Endothelial cell of umbilical vein (primary cell): ENCODE results near the gene SOCS4. TPM values are rescaled to one million over a fixed set of nuclear protein-coding genes. Genes with fewer than 3 reads are reported as not detected.

ENCODE experiments used
- BruUV-seq: library from RNA; stranded (reverse); fragments of 400-500 nt; replicated peaks from 2 replicates; lab custom pipeline; 2021; lab: Mats Ljungman, UMichigan
- CTCF ChIA-PET: fragments of 300-600, 350-600 bp; sonication (Branson Sonifier 250); formaldehyde crosslinking; loops from one replicate; lab custom pipeline; 2021; ENCODE audit warnings: antibody characterized with exemption, inconsistent platforms; lab: Charles Lee
- POLR2A ChIA-PET: fragments of 300-600, 350-600 bp; sonication (Branson Sonifier 250); formaldehyde crosslinking; loops from one replicate; lab custom pipeline; 2021; ENCODE audit warnings: antibody characterized with exemption, inconsistent platforms; lab: Charles Lee
- DNase-seq: peaks from one replicate; pipeline ENCODE4 v3.0.0-alpha.2; 2011; ENCODE audit warnings: low read depth, low spot score
- FAIRE-seq: peaks from 2 replicates; lab custom pipeline; 2011; peaks lifted over from hg19 to GRCh38; lab: Jason Lieb, UNC
- H2AFZ ChIP-seq: 2 replicates; pipeline ENCODE4 v1.6.0; 2012; ENCODE audit warnings: low read depth, low read length, control low read depth, inconsistent platforms
- H3K27ac ChIP-seq: 2 replicates; pipeline ENCODE4 v1.5.1; 2011; ENCODE audit warnings: low read depth, mild to moderate bottlenecking, control low read depth, low read length, moderate library complexity; ENCODE audit not compliant: insufficient read depth
- H3K27me3 ChIP-seq, 2 experiments: 2 replicates each; pipeline versions ENCODE4 v1.6.0 to v1.6.1; 2011; ENCODE audit warnings: low read length in 2 of 2, mixed read lengths in 1 of 2; ENCODE audit not compliant: control insufficient read depth in 2 of 2, insufficient read depth in 2 of 2
- H3K36me3 ChIP-seq, 2 experiments: 2 replicates in 1 of 2; 3 replicates in 1 of 2; pipeline ENCODE4 v1.5.1; 2011; ENCODE audit warnings: low read length in 2 of 2, mild to moderate bottlenecking in 1 of 2, moderate library complexity in 1 of 2; ENCODE audit not compliant: control insufficient read depth in 2 of 2, insufficient read depth in 2 of 2; ENCODE audit errors: extremely low read depth in 1 of 2
- H3K4me1 ChIP-seq: 3 replicates; pipeline ENCODE4 v1.5.1; 2011; ENCODE audit warnings: mild to moderate bottlenecking, low read length; ENCODE audit not compliant: control insufficient read depth, insufficient read depth; ENCODE audit errors: extremely low read depth
- H3K4me2 ChIP-seq: 2 replicates; pipeline ENCODE4 v1.6.1; 2011; ENCODE audit warnings: low read length, control low read depth, mixed read lengths; ENCODE audit not compliant: insufficient read depth
- H3K4me3 ChIP-seq, 3 experiments: fragments of 200-600 bp in 1 of 3; sonication (generic), shearing (Covaris generic) in 1 of 3; replicated peaks in 1 of 3; 2 replicates each; pipeline ENCODE4 v1.5.1; 2011 to 2016; ENCODE audit warnings: control low read depth in 3 of 3, low read length in 3 of 3, mild to moderate bottlenecking in 2 of 3, inconsistent platforms in 1 of 3, low read depth in 1 of 3, moderate library complexity in 1 of 3; ENCODE audit not compliant: insufficient read depth in 1 of 3
- H3K79me2 ChIP-seq: 2 replicates; pipeline ENCODE4 v1.6.0; 2012; ENCODE audit warnings: low read length, inconsistent platforms; ENCODE audit not compliant: control insufficient read depth, insufficient read depth
- H3K9ac ChIP-seq: replicated peaks from 2 replicates; pipeline ENCODE3; 2011; ENCODE audit warnings: low read length, control low read depth; ENCODE audit not compliant: insufficient read depth; ENCODE audit errors: extremely low read depth
- H3K9me1 ChIP-seq: replicated peaks from 3 replicates; pipeline ENCODE4 v1.6.0; 2011; ENCODE audit warnings: mild to moderate bottlenecking, low read length; ENCODE audit not compliant: control insufficient read depth, insufficient read depth; ENCODE audit errors: extremely low read depth
- H3K9me3 ChIP-seq: replicated peaks from 2 replicates; pipeline ENCODE4 v1.5.1; 2012; ENCODE audit warnings: low read length, inconsistent platforms; ENCODE audit not compliant: control insufficient read depth, insufficient read depth
- H4K20me1 ChIP-seq: replicated peaks from 2 replicates; pipeline ENCODE3; 2011; ENCODE audit warnings: mild to moderate bottlenecking, low read length; ENCODE audit not compliant: control insufficient read depth, insufficient read depth; ENCODE audit errors: extremely low read depth
- EZH2 ChIP-seq: IDR thresholded peaks from 2 replicates; pipeline ENCODE4 v1.6.1; 2012; ENCODE audit warnings: borderline replicate concordance, low read depth, mild to moderate bottlenecking, moderate library complexity, low read length, inconsistent platforms; ENCODE audit not compliant: severe bottlenecking
- FOS ChIP-seq: IDR thresholded peaks from 2 replicates; pipeline ENCODE4 v1.6.1; 2011; ENCODE audit warnings: mild to moderate bottlenecking, low read length, moderate library complexity, borderline replicate concordance; ENCODE audit not compliant: insufficient read depth
- GATA2 ChIP-seq: IDR thresholded peaks from 2 replicates; pipeline ENCODE4 v1.7.0; 2011; ENCODE audit warnings: low read depth, mild to moderate bottlenecking, moderate library complexity, mixed read lengths, low read length; ENCODE audit not compliant: insufficient read length, insufficient read depth
- JUN ChIP-seq: IDR thresholded peaks from 2 replicates; pipeline ENCODE4 v1.6.1; 2011; ENCODE audit warnings: borderline replicate concordance, low read depth; ENCODE audit not compliant: insufficient read length, insufficient read depth
- MYC ChIP-seq: IDR thresholded peaks from one replicate; pipeline ENCODE4 v1.6.1; 2011; ENCODE audit warnings: mild to moderate bottlenecking, low read depth, low read length
- POLR2A ChIP-seq: IDR thresholded peaks from 2 replicates; pipeline ENCODE4 v1.6.1; 2012; ENCODE audit warnings: low read depth, mild to moderate bottlenecking, control low read depth, low read length
- POLR2AphosphoS5 ChIP-seq: IDR thresholded peaks from 2 replicates; pipeline ENCODE4 v1.6.1; 2012; ENCODE audit warnings: low read depth, mild to moderate bottlenecking, control low read depth, low read length, moderate library complexity; ENCODE audit not compliant: insufficient read depth
- dilution Hi-C: fragments of 300-500 bp; cut with MboI; formaldehyde crosslinking; loops from one replicate; pipeline ENCODE4 v1.15.0; 2019; ENCODE audit warnings: low sequenced_read_pairs; ENCODE audit not compliant: extremely low pct_ligation_motif_present
- intact Hi-C: fragments of 100-400 bp; cut with micrococcal nuclease; formaldehyde crosslinking; loops from one replicate; pipeline ENCODE4 v1.10.0; 2022
- polyA plus RNA-seq, 4 experiments: library from polyadenylated mRNA; depleted of rRNA in 3 of 4; stranded (reverse) in 3 of 4; unstranded in 1 of 4; fragments of >200 nt; gene quantifications; 2 replicates each; pipeline versions ENCODE4 v1.2.1 to v1.2.3, GENCODE V29; 2011 to 2012; ENCODE audit warnings: missing spikeins in 1 of 4
- total RNA-seq: library from RNA; stranded (reverse); gene quantifications from 2 replicates; pipeline ENCODE4 v1.2.3, GENCODE V29; 2021
- TF ChIP-seq, protein P1 (sequence below), 2 donors: IDR thresholded peaks; 1 replicate in 1 of 2; 2 replicates in 1 of 2; pipeline ENCODE4 v1.5.1; 2011; ENCODE audit warnings: low read length in 2 of 2, mild to moderate bottlenecking in 2 of 2, moderate library complexity in 2 of 2, control low read depth in 1 of 2, inconsistent platforms in 1 of 2, low read depth in 1 of 2; ENCODE audit not compliant: insufficient read depth in 1 of 2; ENCODE audit errors: extremely low read depth in 1 of 2
- TF ChIP-seq, protein P2 (sequence below): IDR thresholded peaks from 2 replicates; pipeline ENCODE4 v1.6.1; 2011; ENCODE audit not compliant: insufficient read depth, insufficient read length

SOCS4 gene
- total and polyA plus RNA-seq, 2 donors (not counting 3 experiments of a cell fraction or from before 2014, with no cell fraction given), result 6.4 to 26.7 TPM

DNA sequence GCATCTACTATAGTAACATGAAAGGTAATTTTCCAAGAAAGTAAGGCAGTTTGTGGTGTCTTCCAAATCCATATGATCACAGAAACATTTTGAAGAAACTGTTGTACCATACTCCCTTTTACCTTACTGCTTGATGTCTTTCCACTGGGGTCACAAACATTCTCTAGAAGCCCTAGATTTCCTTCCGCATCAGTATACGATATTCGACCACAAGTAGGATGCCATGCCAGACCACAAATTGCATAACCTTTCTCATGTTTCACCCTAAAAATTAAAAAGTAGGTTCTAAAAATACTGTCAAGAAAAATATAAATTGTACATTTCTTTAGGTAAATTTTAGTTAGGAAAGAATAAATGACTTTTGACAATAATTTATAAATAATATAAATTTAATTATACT lies 26.7 kb upstream of the SOCS4 start:
- Histone ChIP-seq H3K79me2 (no peaks in the 10 kb centered on the region), H3K9ac (no peak overlapping the region), H4K20me1 (no peaks in the 10 kb centered on the region), H3K4me2 (no peak overlapping the region), H3K27me3 (no peaks in the 10 kb centered on the region), H3K36me3 (peaks cover 0 to 4% of the 10 kb centered on the region in 2 experiments), H3K4me1 (peaks cover 3% of the 10 kb centered on the region), H3K9me1 (no peaks in the 10 kb centered on the region), H3K27ac (no peak overlapping the region), H3K9me3 (no peaks in the 10 kb centered on the region), H3K4me3 (no peak overlapping the region), H2AFZ (no peak overlapping the region)
- no peak for TF ChIP-seq POLR2AphosphoS5
- TF ChIP-seq GATA2, result no peak
- TF ChIP-seq JUN, result no peak
- no peak for TF ChIP-seq MYC
- TF ChIP-seq, protein P1, sequence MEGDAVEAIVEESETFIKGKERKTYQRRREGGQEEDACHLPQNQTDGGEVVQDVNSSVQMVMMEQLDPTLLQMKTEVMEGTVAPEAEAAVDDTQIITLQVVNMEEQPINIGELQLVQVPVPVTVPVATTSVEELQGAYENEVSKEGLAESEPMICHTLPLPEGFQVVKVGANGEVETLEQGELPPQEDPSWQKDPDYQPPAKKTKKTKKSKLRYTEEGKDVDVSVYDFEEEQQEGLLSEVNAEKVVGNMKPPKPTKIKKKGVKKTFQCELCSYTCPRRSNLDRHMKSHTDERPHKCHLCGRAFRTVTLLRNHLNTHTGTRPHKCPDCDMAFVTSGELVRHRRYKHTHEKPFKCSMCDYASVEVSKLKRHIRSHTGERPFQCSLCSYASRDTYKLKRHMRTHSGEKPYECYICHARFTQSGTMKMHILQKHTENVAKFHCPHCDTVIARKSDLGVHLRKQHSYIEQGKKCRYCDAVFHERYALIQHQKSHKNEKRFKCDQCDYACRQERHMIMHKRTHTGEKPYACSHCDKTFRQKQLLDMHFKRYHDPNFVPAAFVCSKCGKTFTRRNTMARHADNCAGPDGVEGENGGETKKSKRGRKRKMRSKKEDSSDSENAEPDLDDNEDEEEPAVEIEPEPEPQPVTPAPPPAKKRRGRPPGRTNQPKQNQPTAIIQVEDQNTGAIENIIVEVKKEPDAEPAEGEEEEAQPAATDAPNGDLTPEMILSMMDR (IDR thresholded peaks at IDR 0.05; ENCODE audit: extremely low read depth in 1 of 2, insufficient read depth in 1 of 2, low read depth in 1 of 2, low read length in 2 of 2), result no peak
- TF ChIP-seq POLR2A, result no peak
- TF ChIP-seq, protein P2, sequence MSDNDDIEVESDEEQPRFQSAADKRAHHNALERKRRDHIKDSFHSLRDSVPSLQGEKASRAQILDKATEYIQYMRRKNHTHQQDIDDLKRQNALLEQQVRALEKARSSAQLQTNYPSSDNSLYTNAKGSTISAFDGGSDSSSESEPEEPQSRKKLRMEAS, result no peak
- TF ChIP-seq FOS, result no peak
- no peak for TF ChIP-seq EZH2
- intact Hi-C loops (no loop called here), dilution Hi-C loops (no loop called here)
- FAIRE-seq (no peak), DNase-seq (no peak)
- BruUV-seq, result no TSS peak
- POLR2A ChIA-PET, result no interaction called here
- CTCF ChIA-PET, result no interaction called here
